HT1080 (cell line): ENCODE results near the gene SLC34A1. TPM values are rescaled to one million over a fixed set of nuclear protein-coding genes. Genes with fewer than 3 reads are reported as not detected.

ENCODE experiments used
- DNase-seq: peaks from one replicate; pipeline ENCODE4 v3.0.0-alpha.2; 2015; ENCODE audit warnings: low read depth
- total RNA-seq: library from RNA; depleted of rRNA; stranded (reverse); fragments of >200 nt; shearing (Covaris generic); gene quantifications from 2 replicates; pipeline ENCODE4 v1.2.3, GENCODE V29; 2014

SLC34A1 gene
- total RNA-seq, 1 experiment from 2014 or later = 0.34 TPM

DNA sequence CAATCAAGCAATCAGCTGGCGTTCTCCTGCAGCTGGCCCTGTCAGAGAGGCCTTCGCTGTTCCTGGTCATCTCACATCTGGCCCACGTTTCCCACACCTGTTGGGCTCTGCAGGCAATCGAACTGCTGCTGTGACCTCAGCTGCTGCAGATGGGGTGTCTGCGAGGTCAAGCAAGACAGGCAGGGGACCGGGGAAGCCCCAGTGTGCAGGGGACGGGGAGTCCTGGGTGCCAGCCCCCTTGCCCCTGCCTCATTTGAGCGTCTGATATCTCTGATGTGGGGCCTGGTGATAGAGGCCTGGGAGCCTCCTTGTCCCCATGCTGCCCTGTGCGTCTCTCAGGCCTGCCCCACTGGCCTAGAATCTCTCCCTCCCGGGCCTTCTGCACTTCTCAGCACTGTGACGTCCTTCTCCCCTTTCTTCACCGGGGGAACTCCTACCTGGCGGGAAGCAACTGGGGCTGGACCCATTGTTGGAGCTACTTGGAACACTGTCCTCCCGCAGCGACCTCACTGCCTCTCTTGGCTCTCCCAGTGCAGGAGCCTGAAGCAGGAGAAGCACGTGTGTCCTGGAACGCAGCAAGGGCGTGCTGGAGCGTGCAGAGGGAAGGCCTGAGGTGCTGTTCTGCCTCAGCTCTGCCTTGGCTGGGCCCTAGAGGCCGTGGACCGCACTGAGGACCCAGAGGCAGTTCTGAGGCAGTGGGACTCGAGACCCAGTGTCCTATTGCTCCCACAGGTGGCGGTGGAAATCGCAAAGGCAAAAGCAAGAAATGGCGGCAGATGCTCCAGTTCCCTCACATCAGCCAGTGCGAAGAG is 46.1 kb downstream of the SLC34A1 start:
- DNase-seq = no peak

GRCh38 chr5:177430972-177431316 is 46.7 kb downstream of the SLC34A1 start:
- no peak for DNase-seq

- no peak for DNase-seq
Observed at GRCh38 chr5:177431317-177432142, 47.3 kb downstream of the SLC34A1 start.

GRCh38 chr5:177432143-177432838 is 48.1 kb downstream of the SLC34A1 start:
- DNase-seq = no peak

- DNase-seq = no peak
Observed at GRCh38 chr5:177432839-177433657, 48.8 kb downstream of the SLC34A1 start.

- no peak for DNase-seq
Observed at GRCh38 chr5:177433658-177434217, 49.5 kb downstream of the SLC34A1 start.

GRCh38 chr5:177434437-177434836 is 50.2 kb downstream of the SLC34A1 start:
- DNase-seq = peak; percentile 63

DNA sequence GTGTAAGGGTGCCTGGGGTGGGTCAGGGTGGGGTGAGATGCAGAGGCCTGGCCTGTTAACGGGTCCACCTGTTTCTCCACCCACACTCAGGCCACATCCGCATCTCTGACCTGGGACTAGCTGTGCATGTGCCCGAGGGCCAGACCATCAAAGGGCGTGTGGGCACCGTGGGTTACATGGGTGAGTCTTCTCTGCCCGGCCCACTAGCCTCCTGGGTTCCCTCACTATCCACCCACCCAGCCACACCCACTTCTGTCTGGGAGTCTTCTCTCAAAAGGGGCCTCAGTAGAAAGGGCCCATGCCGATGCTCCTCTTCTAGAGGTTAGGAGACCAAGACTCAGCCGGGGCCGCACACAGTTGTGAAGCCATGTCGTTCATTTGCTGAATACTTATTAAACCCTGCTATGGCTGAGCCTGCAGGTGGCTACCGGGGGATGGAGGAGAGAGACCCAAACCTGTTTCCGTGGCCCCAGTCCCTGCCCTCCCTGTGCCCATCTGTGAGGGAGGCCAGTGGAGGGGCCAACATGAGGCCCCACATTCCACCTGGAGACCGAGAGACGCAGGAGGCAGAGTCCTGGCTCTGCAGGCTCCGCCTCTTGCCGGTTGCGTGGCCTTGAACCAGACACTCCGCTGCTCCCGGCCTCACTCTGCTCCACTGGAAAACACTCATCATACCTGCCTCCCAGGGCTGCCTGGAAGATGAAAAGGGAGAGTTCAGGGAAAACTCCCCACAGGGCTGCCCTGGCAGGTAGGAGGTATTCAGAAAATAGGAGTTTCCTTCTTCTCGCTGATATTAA is 50.9 kb downstream of the SLC34A1 start:
- no peak for DNase-seq

GRCh38 chr5:177435847-177436536 is 51.8 kb downstream of the SLC34A1 start:
- DNase-seq = no peak

GRCh38 chr5:177437623-177438022 is 53.4 kb downstream of the SLC34A1 start:
- no peak for DNase-seq

DNA sequence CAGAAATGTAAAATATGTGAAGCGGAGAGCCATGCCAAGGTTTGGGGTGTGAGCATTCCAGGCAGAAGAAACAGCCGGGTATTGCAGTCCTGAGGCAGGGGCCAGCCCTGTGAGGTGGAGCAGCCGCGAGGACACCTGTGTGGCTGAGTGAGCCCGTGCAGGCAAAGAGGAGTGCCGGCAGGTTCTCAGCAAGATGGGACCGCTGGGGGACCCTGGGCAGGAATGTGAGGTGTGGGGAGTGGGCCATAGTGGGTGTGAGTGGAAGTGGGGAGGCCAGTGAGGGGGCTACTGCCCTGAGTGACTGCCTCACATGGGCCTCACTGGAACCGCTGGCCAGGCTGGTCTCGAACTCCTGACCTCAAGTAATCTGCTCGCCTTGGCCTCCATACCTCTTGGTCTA is 54.2 kb downstream of the SLC34A1 start:
- DNase-seq = no peak

DNA sequence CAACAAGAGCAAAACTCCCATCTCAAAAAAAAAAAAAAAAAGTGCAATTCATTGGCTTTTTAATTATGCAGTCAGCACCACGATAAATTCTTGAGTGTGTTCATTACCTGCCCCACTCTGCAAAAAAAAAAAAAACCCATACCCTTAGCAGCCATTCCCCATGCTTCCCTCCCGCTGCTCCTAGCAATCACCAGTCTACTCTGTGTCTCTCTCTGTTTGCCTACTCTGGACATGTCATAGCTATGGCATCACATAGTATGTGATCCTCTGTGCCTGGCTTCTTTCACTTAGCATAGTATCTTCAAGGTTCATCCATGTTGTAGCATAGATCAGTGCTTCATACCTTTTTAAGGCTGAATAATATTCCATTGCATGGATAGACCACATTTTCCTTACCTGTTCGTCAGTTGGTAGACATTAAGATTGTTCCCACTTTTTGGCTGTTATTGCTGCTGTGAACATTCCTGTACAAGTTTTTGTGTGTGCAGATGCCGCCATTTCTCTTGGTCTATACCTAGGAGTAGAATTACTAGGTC is 55.4 kb downstream of the SLC34A1 start:
- no peak for DNase-seq

- DNase-seq = no peak
Observed at GRCh38 chr5:177440211-177440989, 56.2 kb downstream of the SLC34A1 start.

DNA sequence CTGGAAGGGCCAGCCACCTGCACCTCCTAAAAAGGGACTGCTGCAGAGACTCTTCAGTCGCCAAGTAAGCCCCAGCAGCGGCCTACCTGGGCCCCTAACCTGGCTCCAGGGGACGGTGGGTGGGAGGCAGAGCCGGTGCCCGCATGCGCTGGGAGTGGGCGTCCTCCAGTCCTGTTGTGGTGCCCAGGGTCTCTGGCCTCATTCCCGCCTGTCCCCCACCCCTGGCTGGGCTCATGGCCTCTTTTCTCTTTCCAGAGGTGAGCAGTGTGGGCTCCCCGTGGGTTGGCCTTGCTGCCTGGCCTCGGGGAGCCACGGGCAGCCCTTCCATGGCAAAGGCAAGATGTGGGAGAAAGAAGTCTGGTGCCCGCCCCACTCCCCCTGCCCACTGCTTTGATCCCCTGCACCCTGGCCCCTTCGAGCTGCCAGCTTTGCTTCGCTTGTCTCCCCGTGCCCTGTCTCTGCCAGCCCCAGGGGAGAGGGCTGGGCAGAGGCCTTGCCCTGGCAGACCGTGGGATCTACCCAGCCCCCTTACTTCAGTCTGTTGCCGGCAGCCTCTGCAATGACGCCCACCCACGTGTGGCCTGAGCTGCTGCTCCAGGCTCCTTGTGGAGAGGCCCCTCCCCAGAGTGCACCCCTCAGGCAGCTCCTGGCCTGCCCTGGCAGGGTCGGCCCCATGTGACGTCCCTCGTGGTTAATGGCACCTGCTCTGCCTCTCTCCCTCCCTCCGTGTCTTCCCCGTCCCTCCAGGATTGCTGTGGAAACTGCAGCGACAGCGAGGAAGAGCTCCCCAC is 57.0 kb downstream of the SLC34A1 start:
- DNase-seq = no peak

DNA sequence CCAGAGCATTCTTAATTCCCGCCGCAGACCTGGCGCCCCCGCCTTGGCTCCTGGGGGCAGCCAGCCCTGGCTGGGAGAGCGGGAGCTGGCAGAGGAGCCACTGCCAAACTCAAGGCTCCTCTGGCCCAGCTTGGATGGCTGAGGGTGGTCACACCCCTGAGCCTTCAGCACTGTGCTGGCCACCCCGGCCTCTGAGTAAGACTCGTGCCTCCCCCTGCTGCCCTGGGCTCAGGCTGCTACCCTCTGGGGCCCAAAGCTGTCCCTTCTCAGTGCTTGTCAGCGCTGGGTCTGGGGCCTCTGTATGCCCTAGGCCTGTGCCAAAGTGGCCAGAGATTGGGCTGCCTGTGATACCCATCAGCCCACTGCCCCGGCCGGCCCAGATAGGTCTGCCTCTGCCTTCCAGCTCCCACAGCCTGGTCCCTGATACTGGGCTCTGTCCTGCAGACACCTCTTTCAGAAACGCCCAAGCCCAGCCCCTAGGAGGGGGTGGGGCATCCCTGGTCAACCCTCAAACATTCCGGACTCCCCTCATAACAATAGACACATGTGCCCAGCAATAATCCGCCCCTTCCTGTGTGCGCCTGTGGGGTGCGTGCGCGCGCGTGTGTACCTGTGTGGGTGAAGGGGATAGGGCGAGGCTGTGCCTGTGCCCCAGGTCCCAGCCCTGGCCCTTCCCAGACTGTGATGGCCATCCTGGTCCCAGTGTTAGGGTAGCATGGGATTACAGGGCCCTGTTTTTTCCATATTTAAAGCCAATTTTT is 58.0 kb downstream of the SLC34A1 start:
- DNase-seq = no peak

DNA sequence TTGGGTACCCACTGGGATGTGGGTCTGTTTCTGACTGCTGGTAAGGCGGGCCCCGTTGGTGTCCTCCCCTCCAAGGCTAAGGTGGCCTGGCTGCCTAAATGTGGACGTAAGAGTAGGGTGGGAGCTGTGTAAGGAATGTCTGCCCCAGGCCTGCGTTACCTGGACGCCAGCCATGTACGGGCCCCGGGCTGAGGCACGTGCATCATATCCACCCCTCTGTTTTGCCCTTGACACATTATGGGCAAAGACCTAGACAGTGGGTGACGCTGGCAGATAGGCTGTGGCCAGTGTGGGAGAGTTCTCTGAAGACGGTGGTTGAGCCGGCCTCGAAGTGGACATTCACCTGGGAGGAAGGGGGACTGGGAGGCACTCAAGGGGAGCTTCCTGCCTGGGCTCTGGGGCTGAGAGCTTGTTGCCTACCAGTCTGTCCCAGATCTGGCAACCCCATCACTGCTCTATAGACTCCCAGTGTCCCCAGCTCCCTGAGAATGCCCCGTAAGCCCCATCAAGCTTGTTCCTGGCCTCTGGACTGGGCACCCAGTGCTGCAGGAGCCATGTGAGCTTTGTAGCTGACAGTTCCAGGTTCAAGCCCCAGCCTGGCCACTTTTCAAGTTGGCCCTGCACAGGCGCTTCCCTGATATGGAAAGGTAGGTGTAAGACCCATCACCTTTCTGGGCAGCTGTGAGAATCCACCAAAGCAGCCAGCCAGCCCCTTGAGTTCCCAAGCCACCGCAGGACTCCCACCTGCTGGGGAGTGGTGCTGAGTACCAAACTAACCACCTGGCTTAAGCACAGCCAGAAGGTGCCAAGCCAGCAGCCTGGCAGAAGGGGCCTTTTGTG is 59.1 kb downstream of the SLC34A1 start:
- DNase-seq = no peak
